ENCODE results near the gene ALX4. TPM values are rescaled to one million over a fixed set of nuclear protein-coding genes. Genes with fewer than 3 reads are reported as not detected.

Gene ALX4
- total RNA-seq, 2 experiments from 2014 or later = not detected

DNA sequence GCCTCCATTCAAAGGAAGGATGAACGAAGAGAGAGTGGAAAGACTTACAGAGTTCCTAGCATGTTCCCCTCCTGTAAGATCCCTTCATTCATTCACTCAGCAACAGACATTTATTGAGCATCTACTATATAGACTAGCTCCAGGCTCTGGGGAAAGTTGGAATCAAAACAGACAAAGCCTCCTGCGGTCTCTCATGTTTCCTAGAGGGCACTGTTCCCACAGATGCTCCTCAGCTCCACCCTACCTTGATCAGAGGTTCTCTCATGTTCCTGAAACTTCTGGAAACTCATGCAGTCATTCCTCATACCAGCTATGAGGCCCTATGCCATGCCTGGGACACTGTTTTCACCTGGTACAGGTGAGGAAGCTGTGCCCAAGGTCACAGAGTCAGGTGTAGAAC, 11.1 kb downstream of the ALX4 start:
- Mint-ChIP-seq H3K4me1 (no peaks in the 10 kb centered on the region), H3K4me3 (no peak overlapping the region), H3K27ac (no peak overlapping the region), H3K9me3 (no peaks in the 10 kb centered on the region), H3K36me3 (ENCODE audit: low read depth) (no peaks in the 10 kb centered on the region), H3K27me3 (peaks cover 32% of the 10 kb centered on the region)
- CTCF ChIA-PET = interaction anchor here (0.6 to 0.7 kb wide), 2 partner anchors 9 to 381 kb away, joined by 3 read pairs; no protein-coding TSS in a partner anchor
- DNase-seq = no peak
- POLR2A ChIA-PET = no interaction called here

- CTCF ChIA-PET = interaction anchor here (1.1 kb wide), 1 partner anchor 14 kb away, joined by 3 read pairs; no protein-coding TSS in a partner anchor
Observed at GRCh38 chr11:44290208-44290607, 19.7 kb downstream of the ALX4 start.

GRCh38 chr11:44288133-44288526, 21.8 kb downstream of the ALX4 start:
- no peak for DNase-seq
- no peak overlapping the region for H3K4me3 Mint-ChIP-seq
- ChIA-PET CTCF (interaction anchor here (2.5 kb wide), 1 partner anchor 10 kb away, joined by 6 read pairs; no protein-coding TSS in a partner anchor), POLR2A (no interaction called here)
- no peaks in the 10 kb centered on the region for H3K9me3 Mint-ChIP-seq
- H3K4me1 Mint-ChIP-seq = no peaks in the 10 kb centered on the region
- H3K27me3 Mint-ChIP-seq = peaks cover 2% of the 10 kb centered on the region
- H3K36me3 Mint-ChIP-seq (ENCODE audit: low read depth) = no peaks in the 10 kb centered on the region
- no peak overlapping the region for H3K27ac Mint-ChIP-seq

More at GRCh38 chr11:44290208-44290607, 19.7 kb downstream of the ALX4 start:
- no peaks in the 10 kb centered on the region for H3K36me3 Mint-ChIP-seq (ENCODE audit: low read depth)
- H3K4me1 Mint-ChIP-seq = no peaks in the 10 kb centered on the region
- H3K9me3 Mint-ChIP-seq = no peaks in the 10 kb centered on the region
- DNase-seq = no peak
- no peak overlapping the region for H3K27ac Mint-ChIP-seq
- POLR2A ChIA-PET = no interaction called here
- peaks cover 2% of the 10 kb centered on the region for H3K27me3 Mint-ChIP-seq
- H3K4me3 Mint-ChIP-seq = no peak overlapping the region

GRCh38 chr11:44286911-44287310, 23.0 kb downstream of the ALX4 start:
- DNase-seq = no peak
- peaks cover 2% of the 10 kb centered on the region for H3K27me3 Mint-ChIP-seq
- H3K9me3 Mint-ChIP-seq = no peaks in the 10 kb centered on the region
- ChIA-PET CTCF (interaction anchor here (0.8 to 2.9 kb wide), 3 partner anchors 11 to 434 kb away, joined by 3 to 9 read pairs (median 6); no protein-coding TSS in a partner anchor), POLR2A (no interaction called here)
- H3K27ac Mint-ChIP-seq = no peak overlapping the region
- H3K4me1 Mint-ChIP-seq = no peaks in the 10 kb centered on the region
- no peak overlapping the region for H3K4me3 Mint-ChIP-seq
- H3K36me3 Mint-ChIP-seq (ENCODE audit: low read depth) = no peaks in the 10 kb centered on the region

GRCh38 chr11:44286268-44286880, 23.6 kb downstream of the ALX4 start:
- ChIA-PET POLR2A (no interaction called here), CTCF (interaction anchor here (0.8 to 2.9 kb wide), 6 partner anchors 11 to 625 kb away, joined by 3 to 9 read pairs (median 3); no protein-coding TSS in a partner anchor)
- DNase-seq = peak; percentile 67
- Mint-ChIP-seq H3K4me3 (no peak overlapping the region), H3K27ac (no peak overlapping the region), H3K36me3 (ENCODE audit: low read depth) (no peaks in the 10 kb centered on the region), H3K9me3 (no peaks in the 10 kb centered on the region), H3K27me3 (peaks cover 2% of the 10 kb centered on the region), H3K4me1 (no peaks in the 10 kb centered on the region)

- DNase-seq = no peak
- ChIA-PET POLR2A (no interaction called here), CTCF (interaction anchor here (1.2 to 2.9 kb wide), 4 partner anchors 11 to 626 kb away, joined by 3 to 9 read pairs (median 3); no protein-coding TSS in a partner anchor)
- Mint-ChIP-seq H3K9me3 (no peaks in the 10 kb centered on the region), H3K4me1 (no peaks in the 10 kb centered on the region), H3K27ac (no peak overlapping the region), H3K27me3 (peaks cover 2% of the 10 kb centered on the region), H3K4me3 (no peak overlapping the region), H3K36me3 (ENCODE audit: low read depth) (no peaks in the 10 kb centered on the region)
Observed at GRCh38 chr11:44285756-44286155, 24.2 kb downstream of the ALX4 start.

DNA sequence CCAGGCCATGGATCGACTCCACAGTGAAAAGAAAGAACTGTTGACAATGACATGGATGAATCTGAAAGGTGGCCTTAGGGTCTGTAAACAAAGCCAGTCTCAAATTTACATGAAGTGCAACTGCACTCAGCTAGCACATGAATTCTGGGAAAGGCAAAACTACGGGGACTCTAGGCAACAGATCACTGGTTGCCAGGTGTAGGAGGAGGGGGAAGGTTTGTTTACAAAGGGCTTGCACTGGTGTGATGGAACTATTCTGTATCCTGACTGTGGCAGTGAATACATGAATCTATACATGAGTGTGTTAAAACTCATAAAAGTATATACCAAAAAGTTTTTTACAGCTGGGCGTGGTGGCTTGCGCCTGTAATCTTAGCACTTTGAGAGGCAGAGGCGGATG, 27.3 kb downstream of the ALX4 start:
- CTCF ChIA-PET = no interaction called here
- H3K27ac Mint-ChIP-seq = no peak overlapping the region
- no peaks in the 10 kb centered on the region for H3K36me3 Mint-ChIP-seq (ENCODE audit: low read depth)

GRCh38 chr11:44281151-44281550, 28.8 kb downstream of the ALX4 start:
- no peak overlapping the region for H3K4me3 Mint-ChIP-seq
- H3K9me3 Mint-ChIP-seq = no peaks in the 10 kb centered on the region
- no peaks in the 10 kb centered on the region for H3K36me3 Mint-ChIP-seq (ENCODE audit: low read depth)
- DNase-seq = no peak
- POLR2A ChIA-PET = no interaction called here
- H3K4me1 Mint-ChIP-seq = no peaks in the 10 kb centered on the region
- peaks cover 2% of the 10 kb centered on the region for H3K27me3 Mint-ChIP-seq
- CTCF ChIA-PET = interaction anchor here (0.7 to 1.2 kb wide), 2 partner anchors 20 to 665 kb away, joined by 3 read pairs; no protein-coding TSS in a partner anchor
- no peak overlapping the region for H3K27ac Mint-ChIP-seq

More for the DNA sequence above, 27.3 kb downstream of the ALX4 start:
- Mint-ChIP-seq H3K9me3 (no peaks in the 10 kb centered on the region), H3K4me1 (no peaks in the 10 kb centered on the region), H3K4me3 (no peak overlapping the region), H3K27me3 (peaks cover 2% of the 10 kb centered on the region)
- no peak for DNase-seq
- POLR2A ChIA-PET = no interaction called here

DNA sequence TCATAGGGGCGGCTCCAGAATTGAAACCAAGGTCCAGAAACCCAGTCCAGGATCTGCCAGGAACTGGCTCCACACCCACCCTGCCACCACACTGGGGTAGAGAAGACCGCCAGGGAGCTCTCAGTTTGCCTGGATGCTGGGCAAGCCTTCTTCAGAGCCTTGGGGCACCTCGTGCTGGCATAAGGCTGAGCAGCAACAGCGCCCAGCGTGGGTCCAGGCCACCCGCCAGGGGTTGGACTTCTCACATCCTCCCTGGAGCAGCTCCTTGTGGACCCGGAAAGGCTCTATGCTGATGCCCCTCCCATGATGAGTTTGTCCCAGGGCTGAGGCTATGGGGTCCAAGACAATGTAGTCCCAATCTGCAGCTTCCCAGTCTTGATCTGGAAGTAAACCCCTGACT, 29.7 kb downstream of the ALX4 start:
- no peak overlapping the region for H3K4me3 Mint-ChIP-seq
- H3K36me3 Mint-ChIP-seq (ENCODE audit: low read depth) = no peaks in the 10 kb centered on the region
- H3K9me3 Mint-ChIP-seq = no peaks in the 10 kb centered on the region
- CTCF ChIA-PET = interaction anchor here (1.1 kb wide), 1 partner anchor 11 kb away, joined by 3 read pairs; no protein-coding TSS in a partner anchor
- DNase-seq = no peak
- peaks cover 2% of the 10 kb centered on the region for H3K27me3 Mint-ChIP-seq
- POLR2A ChIA-PET = no interaction called here
- H3K4me1 Mint-ChIP-seq = no peaks in the 10 kb centered on the region
- H3K27ac Mint-ChIP-seq = no peak overlapping the region

DNA sequence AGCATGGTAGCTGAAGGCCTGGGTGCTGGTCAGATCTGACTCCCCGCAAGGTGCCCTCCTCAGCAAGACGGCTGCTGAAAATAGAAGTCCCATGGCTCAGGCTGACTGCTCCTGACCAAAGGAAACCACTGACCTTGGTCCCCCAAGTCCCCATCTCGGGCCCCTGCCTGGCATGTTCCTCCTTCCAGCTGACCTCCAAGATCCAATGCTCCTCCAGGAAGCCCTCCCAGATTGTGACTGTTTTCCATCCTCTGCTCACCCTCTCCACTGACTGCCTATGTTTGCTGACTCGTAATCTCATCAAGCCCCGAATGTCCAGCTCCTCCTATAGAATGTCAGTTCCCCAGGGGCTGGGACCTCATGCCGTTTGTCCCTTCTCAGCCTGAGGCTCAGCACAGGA, 30.5 kb downstream of the ALX4 start:
- Mint-ChIP-seq H3K27ac (no peak overlapping the region), H3K9me3 (no peaks in the 10 kb centered on the region), H3K36me3 (ENCODE audit: low read depth) (no peaks in the 10 kb centered on the region), H3K4me1 (no peaks in the 10 kb centered on the region), H3K27me3 (peaks cover 2% of the 10 kb centered on the region), H3K4me3 (no peak overlapping the region)
- POLR2A ChIA-PET = no interaction called here
- DNase-seq = no peak
- CTCF ChIA-PET = no interaction called here

GRCh38 chr11:44277196-44278090, 32.5 kb downstream of the ALX4 start:
- H3K4me3 Mint-ChIP-seq = no peak overlapping the region
- no peaks in the 10 kb centered on the region for H3K9me3 Mint-ChIP-seq
- no peaks in the 10 kb centered on the region for H3K27me3 Mint-ChIP-seq
- POLR2A ChIA-PET = no interaction called here
- H3K4me1 Mint-ChIP-seq = no peaks in the 10 kb centered on the region
- no peak for DNase-seq
- no peaks in the 10 kb centered on the region for H3K36me3 Mint-ChIP-seq (ENCODE audit: low read depth)
- H3K27ac Mint-ChIP-seq = no peak overlapping the region
- CTCF ChIA-PET = interaction anchor here (0.6 kb wide), 1 partner anchor 617 kb away, joined by 4 read pairs; no protein-coding TSS in a partner anchor

DNA sequence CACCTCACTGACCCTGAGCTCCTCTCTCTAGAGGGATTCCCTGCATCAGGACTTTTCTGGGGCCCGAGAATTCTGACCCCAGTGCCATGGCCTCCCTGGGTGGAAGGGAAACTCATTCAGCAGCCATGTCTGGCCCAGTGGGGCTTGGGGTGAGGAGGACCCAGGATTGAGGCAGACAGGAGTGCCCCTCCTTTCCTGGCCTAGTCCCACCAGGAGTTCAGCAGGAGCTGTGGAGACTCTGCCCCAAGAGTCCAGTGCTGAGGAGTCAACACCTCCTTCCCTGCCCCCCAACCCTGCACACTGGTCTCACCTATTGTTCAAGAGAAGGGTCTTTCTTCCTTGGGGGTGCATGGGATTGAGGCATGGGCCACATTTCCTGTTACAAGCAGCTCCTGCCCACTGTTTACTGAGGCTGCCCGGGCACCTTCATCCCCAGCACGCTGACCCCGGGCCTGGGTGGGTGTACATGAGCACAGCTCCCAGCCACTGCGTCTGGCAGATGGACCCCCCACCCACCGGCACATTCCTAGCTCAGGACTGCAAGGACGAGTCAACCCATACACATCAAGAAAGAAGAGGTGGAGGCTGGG, 33.9 kb downstream of the ALX4 start:
- Mint-ChIP-seq H3K4me1 (no peaks in the 10 kb centered on the region), H3K27ac (no peak overlapping the region), H3K4me3 (no peak overlapping the region), H3K27me3 (no peaks in the 10 kb centered on the region), H3K36me3 (ENCODE audit: low read depth) (no peaks in the 10 kb centered on the region), H3K9me3 (no peaks in the 10 kb centered on the region)
- ChIA-PET POLR2A (no interaction called here), CTCF (interaction anchor here (0.7 to 1.4 kb wide), 3 partner anchors 9 to 14 kb away, joined by 3 read pairs; no protein-coding TSS in a partner anchor)
- no peak for DNase-seq

- no peak overlapping the region for H3K4me3 Mint-ChIP-seq
- no peaks in the 10 kb centered on the region for H3K4me1 Mint-ChIP-seq
- no peak for DNase-seq
- H3K36me3 Mint-ChIP-seq (ENCODE audit: low read depth) = no peaks in the 10 kb centered on the region
- no peak overlapping the region for H3K27ac Mint-ChIP-seq
- ChIA-PET POLR2A (no interaction called here), CTCF (interaction anchor here (0.7 to 1.4 kb wide), 3 partner anchors 8 to 14 kb away, joined by 3 read pairs; no protein-coding TSS in a partner anchor)
- H3K9me3 Mint-ChIP-seq = no peaks in the 10 kb centered on the region
- H3K27me3 Mint-ChIP-seq = no peaks in the 10 kb centered on the region
Observed at GRCh38 chr11:44275241-44275640, 34.7 kb downstream of the ALX4 start.

Measured in activated CD4-positive, alpha-beta T cell treated with anti-CD3 and anti-CD28 coated beads, Interleukin-2, amount 10 ng/mL, durations not matched to agents 7 days and 5 days (primary cell).